ENCODE data around the gene PLD1. TPM values are rescaled to one million over a fixed set of nuclear protein-coding genes. Genes with fewer than 3 reads are reported as not detected.

PLD1 gene
- total RNA-seq, 2 donors from 2014 or later = 5.4 to 7.7 TPM

Other genes with a start within 250 kb of the PLD1 start
- not detected for gene TMEM212, start 32.9 kb upstream of the PLD1 start, total RNA-seq
- 100 to 1,000 TPM; 149 to 217 TPM for gene FNDC3B, start 229.1 kb upstream of the PLD1 start, total RNA-seq